ENCODE results near the gene AGK. TPM values are rescaled to one million over a fixed set of nuclear protein-coding genes. Genes with fewer than 3 reads are reported as not detected.

Gene AGK
- total RNA-seq, 4 donors from 2014 or later: 9.8 to 20.1 (median 14.9) TPM

GRCh38 chr7:141666071-141666470 is 114.9 kb downstream of the AGK start:
- 87 to 92% methylated on average over 4 of the region's 4 CpGs for WGBS, 2 donors
- no peak overlapping the region for H3K4me3 ChIP-seq (ENCODE audit: low read depth, poor library complexity, severe bottlenecking)
- TF ChIP-seq CTCF (IDR thresholded peaks at IDR 0.05): no peak
- TF ChIP-seq POLR2A (IDR thresholded peaks at IDR 0.05): no peak
- no peak for DNase-seq (ENCODE audit: low spot score in 2 of 2)
- intact Hi-C loops (cut with DNase I; ENCODE audit: low total_unique reads): no loop called here

- no peak for TF ChIP-seq POLR2A (IDR thresholded peaks at IDR 0.05)
- no peak for TF ChIP-seq CTCF (IDR thresholded peaks at IDR 0.05)
- intact Hi-C loops (cut with DNase I; ENCODE audit: low total_unique reads): no loop called here
Measured at GRCh38 chr7:141668853-141669252, 117.6 kb downstream of the AGK start.

GRCh38 chr7:141671705-141672496 is 120.7 kb downstream of the AGK start:
- H3K4me3 ChIP-seq (ENCODE audit: low read depth, poor library complexity, severe bottlenecking): no peak overlapping the region
- no peak for DNase-seq (ENCODE audit: low spot score in 2 of 2)
- WGBS, 2 donors: 93 to 97% methylated on average over 7 of the region's 7 CpGs
- TF ChIP-seq CTCF (IDR thresholded peaks at IDR 0.05) (no peak), POLR2A (IDR thresholded peaks at IDR 0.05) (no peak)
- intact Hi-C loops (cut with DNase I; ENCODE audit: low total_unique reads): no loop called here

More at GRCh38 chr7:141668853-141669252, 117.6 kb downstream of the AGK start:
- DNase-seq (ENCODE audit: low spot score in 2 of 2): no peak
- 86 to 100% methylated on average over 2 of the region's 2 CpGs for WGBS, 2 donors
- H3K4me3 ChIP-seq (ENCODE audit: low read depth, poor library complexity, severe bottlenecking): no peak overlapping the region

GRCh38 chr7:141673346-141673745 is 122.1 kb downstream of the AGK start:
- TF ChIP-seq CTCF (IDR thresholded peaks at IDR 0.05) (no peak), POLR2A (IDR thresholded peaks at IDR 0.05) (no peak)
- 92 to 96% methylated on average over 3 of the region's 3 CpGs for WGBS, 2 donors
- no peak overlapping the region for H3K4me3 ChIP-seq (ENCODE audit: low read depth, poor library complexity, severe bottlenecking)
- intact Hi-C loops (cut with DNase I; ENCODE audit: low total_unique reads): no loop called here
- no peak for DNase-seq (ENCODE audit: low spot score in 2 of 2)

- DNase-seq (ENCODE audit: low spot score in 2 of 2): no peak
- TF ChIP-seq CTCF (IDR thresholded peaks at IDR 0.05): no peak
- TF ChIP-seq POLR2A (IDR thresholded peaks at IDR 0.05): no peak
- no peak overlapping the region for H3K4me3 ChIP-seq (ENCODE audit: low read depth, poor library complexity, severe bottlenecking)
- 85 to 87% methylated on average over 5 of the region's 5 CpGs for WGBS, 2 donors
- intact Hi-C loops (cut with DNase I; ENCODE audit: low total_unique reads): no loop called here
Measured at GRCh38 chr7:141674171-141674671, 123.0 kb downstream of the AGK start.

Measured in lower leg skin (tissue), 4 donors.